GM23248 (cell line): ENCODE data around the gene TGFB1I1. TPM values are rescaled to one million over a fixed set of nuclear protein-coding genes. Genes with fewer than 3 reads are reported as not detected.

Experiments
- DNase-seq: peaks from one replicate; pipeline ENCODE4 v3.0.0-alpha.2; 2015
- H2AFZ ChIP-seq: fragments of 200-600 bp; sonication (generic); 2 replicates; pipeline ENCODE4 v1.6.1; 2016; ENCODE audit warnings: antibody characterized with exemption
- H3F3A ChIP-seq: fragments of 200-600 bp; sonication (generic); 2 replicates; pipeline ENCODE4 v1.6.1; 2016; ENCODE audit warnings: mild to moderate bottlenecking, antibody characterized with exemption, mixed run types; ENCODE audit not compliant: insufficient read depth
- H3K27ac ChIP-seq: fragments of 200-600 bp; sonication (generic); 2 replicates; pipeline ENCODE4 v1.5.1; 2016; ENCODE audit warnings: mild to moderate bottlenecking
- H3K27me3 ChIP-seq: fragments of 200-600 bp; sonication (generic); replicated peaks from 2 replicates; pipeline ENCODE4 v1.6.1; 2016; ENCODE audit warnings: mild to moderate bottlenecking; ENCODE audit not compliant: insufficient read depth
- H3K36me3 ChIP-seq: fragments of 200-600 bp; sonication (generic); 2 replicates; pipeline ENCODE4 v1.6.1; 2016; ENCODE audit warnings: low read depth, mild to moderate bottlenecking
- H3K4me1 ChIP-seq: fragments of 200-600 bp; sonication (generic); 2 replicates; pipeline ENCODE4 v1.6.1; 2016; ENCODE audit warnings: mild to moderate bottlenecking; ENCODE audit not compliant: insufficient read depth
- H3K4me2 ChIP-seq: fragments of 200-600 bp; sonication (generic); one replicate; pipeline ENCODE4 v1.6.1; 2016; ENCODE audit warnings: mild to moderate bottlenecking; ENCODE audit not compliant: unreplicated experiment
- H3K4me3 ChIP-seq: fragments of 200-600 bp; sonication (generic); 2 replicates; pipeline ENCODE4 v1.5.1; 2016; ENCODE audit warnings: mild to moderate bottlenecking
- H3K79me2 ChIP-seq: fragments of 200-600 bp; sonication (generic); 2 replicates; pipeline ENCODE4 v1.6.1; 2016; ENCODE audit warnings: mild to moderate bottlenecking; ENCODE audit not compliant: insufficient read depth
- H3K9ac ChIP-seq: fragments of 200-600 bp; sonication (generic); 2 replicates; pipeline ENCODE4 v1.6.1; 2016; ENCODE audit warnings: mild to moderate bottlenecking
- H3K9me2 ChIP-seq: fragments of 200-600 bp; sonication (generic); 2 replicates; pipeline ENCODE4 v1.6.1; 2016; ENCODE audit warnings: mixed run types, mild to moderate bottlenecking, moderate library complexity; ENCODE audit not compliant: insufficient read depth
- H3K9me3 ChIP-seq: fragments of 200-600 bp; sonication (generic); one replicate; pipeline ENCODE4 v1.6.1; 2017; ENCODE audit warnings: low read depth
- H4K20me1 ChIP-seq: fragments of 200-600 bp; sonication (generic); 2 replicates; pipeline ENCODE4 v1.6.0; 2016; ENCODE audit not compliant: insufficient read depth
- EZH2 ChIP-seq: fragments of 200-600 bp; sonication (generic); IDR thresholded peaks from 2 replicates; pipeline ENCODE4 v1.6.1; 2018; ENCODE audit warnings: antibody characterized with exemption, mild to moderate bottlenecking; ENCODE audit not compliant: insufficient read depth, poor library complexity, severe bottlenecking
- EZH2phosphoT487 ChIP-seq: fragments of 200-600 bp; sonication (generic); IDR thresholded peaks from 2 replicates; pipeline ENCODE4 v1.6.1; 2018; ENCODE audit warnings: antibody characterized with exemption, moderate library complexity, mild to moderate bottlenecking, low read depth; ENCODE audit not compliant: insufficient read depth
- WGBS, 2 experiments: methylation state at CpG; one replicate each; pipeline ENCODE4 v1.1.6; 2015 to 2017; ENCODE audit warnings: low lambda C conversion rate in 2 of 2, low coverage in 1 of 2; ENCODE audit errors: missing lambda C conversion rate in 2 of 2; 5-methylcytosine and 5-hydroxymethylcytosine counted together
- in situ Hi-C: fragments of 300-500 bp; cut with MboI; formaldehyde crosslinking; loops from 2 replicates; pipeline ENCODE4 v1.15.0; 2020
- polyA plus RNA-seq: library from polyadenylated mRNA; unstranded; fragments of >200 nt; fragmentation: Nextera tagmentation; extraction: Ambion mirVana; gene quantifications from 2 replicates; pipeline ENCODE4 v1.2.1, GENCODE V29; 2016
- total RNA-seq: library from RNA; depleted of rRNA; stranded (reverse); fragments of >200 nt; shearing (Covaris generic); gene quantifications from 2 replicates; pipeline ENCODE4 v1.2.3, GENCODE V29; 2014

TGFB1I1 gene
- total and polyA plus RNA-seq, 2 experiments from 2014 or later, result 88.5 to 174 TPM

DNA sequence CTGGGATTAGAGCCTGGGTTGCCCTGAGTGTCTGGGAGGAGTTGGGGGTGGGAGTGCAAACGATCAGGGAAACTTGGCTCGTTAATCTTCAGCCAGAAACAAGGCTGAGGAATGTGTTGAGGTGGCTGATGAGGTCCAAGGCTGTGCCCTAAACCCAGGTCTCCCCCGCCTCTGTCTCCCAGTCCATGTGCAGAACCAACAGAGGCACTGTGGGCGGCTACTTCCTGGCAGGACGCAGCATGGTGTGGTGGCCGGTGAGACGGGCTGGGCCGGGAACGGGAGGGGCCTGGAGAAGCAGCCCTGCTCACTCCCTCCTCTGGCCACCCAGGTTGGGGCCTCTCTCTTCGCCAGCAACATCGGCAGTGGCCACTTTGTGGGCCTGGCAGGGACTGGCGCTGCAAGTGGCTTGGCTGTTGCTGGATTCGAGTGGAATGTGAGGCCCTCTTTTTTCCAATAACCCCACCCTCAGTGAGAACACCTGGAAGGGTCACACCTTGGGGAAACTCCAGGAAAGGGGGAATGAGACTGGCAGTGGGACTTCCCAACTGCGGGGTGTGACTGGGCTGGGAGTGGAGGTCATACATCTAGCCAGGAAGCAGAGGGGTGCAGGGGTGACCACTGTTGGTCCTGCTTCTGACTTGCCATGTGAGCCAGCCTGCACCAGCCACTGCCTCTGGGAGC is 12.7 kb downstream of the TGFB1I1 start:
- H4K20me1 ChIP-seq, result no peaks in the 10 kb centered on the region
- DNase-seq, result no peak
- in situ Hi-C loops, result no loop called here
- H3K9me3 ChIP-seq, result no peaks in the 10 kb centered on the region
- no peak overlapping the region for H3K4me2 ChIP-seq
- no peak overlapping the region for H3K9ac ChIP-seq
- 0 out of 2 replicates have a peak, but pooled peaks cover 13% of the 10 kb centered on the region for H3K4me1 ChIP-seq
- H3K36me3 ChIP-seq, result no peaks in the 10 kb centered on the region
- peaks cover 13% of the 10 kb centered on the region; the same call in 1 of the 2 replicates for H3F3A ChIP-seq
- 33 to 40% methylated on average over 12 to 14 of the region's 14 CpGs for WGBS, 2 experiments
- no peak overlapping the region for H3K4me3 ChIP-seq
- H3K27me3 ChIP-seq, result peaks cover 8% of the 10 kb centered on the region; the same call in 1 of the 2 replicates
- no peaks in the 10 kb centered on the region for H3K9me2 ChIP-seq
- H3K79me2 ChIP-seq, result no peaks in the 10 kb centered on the region
- no peak for TF ChIP-seq EZH2phosphoT487
- TF ChIP-seq EZH2, result no peak
- H2AFZ ChIP-seq, result no peak overlapping the region
- no peak overlapping the region for H3K27ac ChIP-seq

DNA sequence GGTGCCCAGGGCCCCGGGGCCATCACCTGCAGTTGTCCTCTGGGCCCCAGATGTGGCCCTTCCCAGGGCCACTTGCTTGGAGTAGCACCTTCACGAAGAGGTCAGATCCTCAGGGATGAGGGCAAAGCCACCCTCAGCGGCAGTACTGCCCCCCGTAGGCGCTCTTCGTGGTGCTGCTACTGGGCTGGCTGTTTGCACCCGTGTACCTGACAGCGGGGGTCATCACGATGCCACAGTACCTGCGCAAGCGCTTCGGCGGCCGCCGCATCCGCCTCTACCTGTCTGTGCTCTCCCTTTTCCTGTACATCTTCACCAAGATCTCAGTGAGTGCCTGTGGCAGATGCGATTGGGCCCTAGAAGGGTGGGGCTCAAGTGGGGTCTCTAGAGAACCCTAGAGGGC is 13.6 kb downstream of the TGFB1I1 start:
- H3K4me2 ChIP-seq, result no peak overlapping the region
- no peak overlapping the region for H2AFZ ChIP-seq
- H3K27me3 ChIP-seq, result peaks cover 8% of the 10 kb centered on the region; the same call in 1 of the 2 replicates
- no peaks in the 10 kb centered on the region for H3K9me2 ChIP-seq
- no peak for TF ChIP-seq EZH2
- no peak for TF ChIP-seq EZH2phosphoT487
- no peak overlapping the region for H3K4me3 ChIP-seq
- WGBS, 2 experiments, result 74 to 84% methylated on average over 16 to 17 of the region's 17 CpGs
- no peaks in the 10 kb centered on the region for H3K9me3 ChIP-seq
- H3K79me2 ChIP-seq, result no peaks in the 10 kb centered on the region
- H3K9ac ChIP-seq, result no peak overlapping the region
- H3K4me1 ChIP-seq, result 0 out of 2 replicates have a peak, but pooled peaks cover 13% of the 10 kb centered on the region
- H3K27ac ChIP-seq, result no peak overlapping the region
- H4K20me1 ChIP-seq, result no peaks in the 10 kb centered on the region
- no peak for DNase-seq
- in situ Hi-C loops, result no loop called here
- H3K36me3 ChIP-seq, result no peaks in the 10 kb centered on the region
- H3F3A ChIP-seq, result peaks cover 8% of the 10 kb centered on the region; the same call in 1 of the 2 replicates

GRCh38 chr16:31486045-31486444 is 14.1 kb downstream of the TGFB1I1 start:
- H3K36me3 ChIP-seq, result no peaks in the 10 kb centered on the region
- H4K20me1 ChIP-seq, result no peaks in the 10 kb centered on the region
- H2AFZ ChIP-seq, result no peak overlapping the region
- H3K9me3 ChIP-seq, result no peaks in the 10 kb centered on the region
- WGBS, 2 experiments, result 97 to 98% methylated on average over 4 to 5 of the region's 5 CpGs
- H3K4me1 ChIP-seq, result 0 out of 2 replicates have a peak, but pooled peaks cover 13% of the 10 kb centered on the region
- no peak overlapping the region for H3K9ac ChIP-seq
- no peak overlapping the region for H3K27ac ChIP-seq
- peaks cover 3% of the 10 kb centered on the region; the same call in 1 of the 2 replicates for H3F3A ChIP-seq
- no peaks in the 10 kb centered on the region for H3K9me2 ChIP-seq
- no peak for DNase-seq
- H3K4me3 ChIP-seq, result no peak overlapping the region
- H3K27me3 ChIP-seq, result peaks cover 8% of the 10 kb centered on the region; the same call in 1 of the 2 replicates
- in situ Hi-C loops, result no loop called here
- no peak overlapping the region for H3K4me2 ChIP-seq
- TF ChIP-seq EZH2 (no peak), EZH2phosphoT487 (no peak)
- H3K79me2 ChIP-seq, result no peaks in the 10 kb centered on the region

DNA sequence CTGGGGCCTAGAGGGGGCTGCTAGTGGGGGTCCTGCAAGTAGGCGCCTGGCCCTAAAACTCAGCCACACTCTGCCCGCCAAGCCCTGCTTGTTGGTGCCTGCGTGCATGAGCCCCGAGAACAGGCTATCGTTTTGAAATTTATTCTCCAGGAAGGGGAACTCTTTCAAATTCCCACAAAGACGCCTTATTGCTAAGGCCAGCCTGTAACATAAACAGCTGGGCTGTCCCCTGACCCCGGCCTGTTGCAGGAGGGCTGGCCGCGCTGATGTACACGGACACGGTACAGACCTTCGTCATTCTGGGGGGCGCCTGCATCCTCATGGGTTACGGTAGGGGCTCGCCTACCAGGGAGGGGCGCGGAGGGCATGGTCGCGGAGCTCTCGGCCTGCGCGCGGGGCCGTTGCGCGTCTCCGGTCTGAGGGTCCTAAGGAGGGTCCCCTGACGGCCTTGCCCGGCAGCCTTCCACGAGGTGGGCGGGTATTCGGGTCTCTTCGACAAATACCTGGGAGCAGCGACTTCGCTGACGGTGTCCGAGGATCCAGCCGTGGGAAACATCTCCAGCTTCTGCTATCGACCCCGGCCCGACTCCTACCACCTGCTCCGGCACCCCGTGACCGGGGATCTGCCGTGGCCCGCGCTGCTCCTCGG is 15.2 kb downstream of the TGFB1I1 start:
- TF ChIP-seq EZH2 (no peak), EZH2phosphoT487 (0 out of 2 replicates have a peak, but pooled peaks have one; percentile 32)
- Histone ChIP-seq H3K4me2 (peak overlapping the region; percentile 90), H3K36me3 (no peaks in the 10 kb centered on the region), H3K27me3 (peaks cover 8% of the 10 kb centered on the region; the same call in 1 of the 2 replicates), H3K79me2 (no peaks in the 10 kb centered on the region), H2AFZ (peak overlapping the region; percentile 80), H3K27ac (no peak overlapping the region), H3K9me3 (no peaks in the 10 kb centered on the region), H3K4me1 (0 out of 2 replicates have a peak, but pooled peaks cover 13% of the 10 kb centered on the region), H3K9ac (peak overlapping the region; percentile 43; the same call in 1 of the 2 replicates), H3F3A (no peaks in the 10 kb centered on the region), H4K20me1 (no peaks in the 10 kb centered on the region), H3K9me2 (no peaks in the 10 kb centered on the region), H3K4me3 (peak overlapping the region; percentile 75)
- in situ Hi-C loops, result no loop called here
- WGBS, 2 experiments, result 9 to 15% methylated on average over 39 to 48 of the region's 48 CpGs
- DNase-seq, result no peak
